ENCODE data around the gene MEPCE.
A peak's percentile ranks its signal among the peaks of the same experiment; 100 is the strongest.

DNA sequence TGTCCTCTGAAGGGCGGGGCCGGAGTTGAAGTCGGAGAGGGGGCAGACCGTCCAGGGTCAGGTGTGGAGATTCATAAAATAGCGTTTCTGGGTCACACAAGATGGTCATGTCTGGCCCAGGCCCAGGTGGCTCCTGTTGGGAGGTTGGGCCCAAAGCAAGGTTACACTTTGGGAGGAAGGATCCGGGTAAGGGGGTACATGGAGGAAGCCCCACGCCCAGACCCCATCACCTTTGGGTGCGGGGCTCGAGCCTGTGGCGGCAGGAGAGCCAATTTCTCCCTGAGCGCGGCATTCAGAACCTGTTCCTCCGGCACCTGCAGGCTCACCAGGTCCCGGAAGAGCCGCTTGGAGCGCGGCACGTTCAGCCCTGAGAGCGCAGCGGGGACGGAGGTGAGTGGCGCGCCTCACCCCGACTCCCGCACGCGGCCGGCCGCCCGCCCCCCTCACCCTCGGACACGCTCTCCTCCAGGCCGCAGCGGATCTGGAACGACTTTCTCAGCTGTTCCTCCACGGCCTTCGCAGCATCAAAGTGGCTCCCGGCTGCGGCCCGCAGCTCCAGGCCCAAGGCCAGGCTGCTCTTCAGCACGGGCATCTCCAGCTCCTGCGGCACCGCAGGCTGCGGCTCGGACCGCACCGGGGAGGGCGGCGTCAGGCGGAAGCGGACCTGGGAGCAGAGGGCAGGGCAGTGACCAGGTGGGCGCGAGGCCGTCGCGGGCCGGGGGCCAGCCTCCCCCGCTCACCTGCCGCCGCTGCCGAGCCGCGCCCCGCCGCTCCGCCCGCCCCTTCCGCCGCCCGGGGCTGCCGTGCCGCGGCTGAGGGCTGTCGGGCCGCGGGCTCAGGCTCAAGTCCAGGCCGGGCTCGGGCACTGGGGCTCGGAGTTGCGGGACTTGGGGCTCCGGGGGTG is 6.0 kb downstream of the MEPCE start:
- TF ChIP-seq, protein P1, sequence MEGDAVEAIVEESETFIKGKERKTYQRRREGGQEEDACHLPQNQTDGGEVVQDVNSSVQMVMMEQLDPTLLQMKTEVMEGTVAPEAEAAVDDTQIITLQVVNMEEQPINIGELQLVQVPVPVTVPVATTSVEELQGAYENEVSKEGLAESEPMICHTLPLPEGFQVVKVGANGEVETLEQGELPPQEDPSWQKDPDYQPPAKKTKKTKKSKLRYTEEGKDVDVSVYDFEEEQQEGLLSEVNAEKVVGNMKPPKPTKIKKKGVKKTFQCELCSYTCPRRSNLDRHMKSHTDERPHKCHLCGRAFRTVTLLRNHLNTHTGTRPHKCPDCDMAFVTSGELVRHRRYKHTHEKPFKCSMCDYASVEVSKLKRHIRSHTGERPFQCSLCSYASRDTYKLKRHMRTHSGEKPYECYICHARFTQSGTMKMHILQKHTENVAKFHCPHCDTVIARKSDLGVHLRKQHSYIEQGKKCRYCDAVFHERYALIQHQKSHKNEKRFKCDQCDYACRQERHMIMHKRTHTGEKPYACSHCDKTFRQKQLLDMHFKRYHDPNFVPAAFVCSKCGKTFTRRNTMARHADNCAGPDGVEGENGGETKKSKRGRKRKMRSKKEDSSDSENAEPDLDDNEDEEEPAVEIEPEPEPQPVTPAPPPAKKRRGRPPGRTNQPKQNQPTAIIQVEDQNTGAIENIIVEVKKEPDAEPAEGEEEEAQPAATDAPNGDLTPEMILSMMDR (IDR thresholded peaks at IDR 0.05): no peak
- TF ChIP-seq, protein P2, sequence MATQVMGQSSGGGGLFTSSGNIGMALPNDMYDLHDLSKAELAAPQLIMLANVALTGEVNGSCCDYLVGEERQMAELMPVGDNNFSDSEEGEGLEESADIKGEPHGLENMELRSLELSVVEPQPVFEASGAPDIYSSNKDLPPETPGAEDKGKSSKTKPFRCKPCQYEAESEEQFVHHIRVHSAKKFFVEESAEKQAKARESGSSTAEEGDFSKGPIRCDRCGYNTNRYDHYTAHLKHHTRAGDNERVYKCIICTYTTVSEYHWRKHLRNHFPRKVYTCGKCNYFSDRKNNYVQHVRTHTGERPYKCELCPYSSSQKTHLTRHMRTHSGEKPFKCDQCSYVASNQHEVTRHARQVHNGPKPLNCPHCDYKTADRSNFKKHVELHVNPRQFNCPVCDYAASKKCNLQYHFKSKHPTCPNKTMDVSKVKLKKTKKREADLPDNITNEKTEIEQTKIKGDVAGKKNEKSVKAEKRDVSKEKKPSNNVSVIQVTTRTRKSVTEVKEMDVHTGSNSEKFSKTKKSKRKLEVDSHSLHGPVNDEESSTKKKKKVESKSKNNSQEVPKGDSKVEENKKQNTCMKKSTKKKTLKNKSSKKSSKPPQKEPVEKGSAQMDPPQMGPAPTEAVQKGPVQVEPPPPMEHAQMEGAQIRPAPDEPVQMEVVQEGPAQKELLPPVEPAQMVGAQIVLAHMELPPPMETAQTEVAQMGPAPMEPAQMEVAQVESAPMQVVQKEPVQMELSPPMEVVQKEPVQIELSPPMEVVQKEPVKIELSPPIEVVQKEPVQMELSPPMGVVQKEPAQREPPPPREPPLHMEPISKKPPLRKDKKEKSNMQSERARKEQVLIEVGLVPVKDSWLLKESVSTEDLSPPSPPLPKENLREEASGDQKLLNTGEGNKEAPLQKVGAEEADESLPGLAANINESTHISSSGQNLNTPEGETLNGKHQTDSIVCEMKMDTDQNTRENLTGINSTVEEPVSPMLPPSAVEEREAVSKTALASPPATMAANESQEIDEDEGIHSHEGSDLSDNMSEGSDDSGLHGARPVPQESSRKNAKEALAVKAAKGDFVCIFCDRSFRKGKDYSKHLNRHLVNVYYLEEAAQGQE (IDR thresholded peaks at IDR 0.05; ENCODE audit: insufficient read depth in 1 of 2, low read depth in 2 of 2, low read length in 1 of 2): no peak
- TF ChIP-seq POLR2AphosphoS5 (IDR thresholded peaks at IDR 0.05; ENCODE audit: low read depth, low read length) (peak; percentile 66), TCF7L2 (IDR thresholded peaks at IDR 0.05; ENCODE audit: low read depth, low read length) (0 out of 2 replicates have a peak, but pooled peaks have one; percentile 61)
